IPS-18a (cell line): Measurements from ENCODE around the gene PARVA.

Experiments used
- H3K27ac ChIP-seq: one replicate; pipeline ENCODE4 v1.5.1; 2013; ENCODE audit warnings: low read length
- H3K27me3 ChIP-seq: one replicate; pipeline ENCODE4 v1.6.1; 2013; ENCODE audit warnings: mild to moderate bottlenecking, low read length; ENCODE audit not compliant: control insufficient read depth, insufficient read depth
- H3K36me3 ChIP-seq: one replicate; pipeline ENCODE4 v1.6.1; 2013; ENCODE audit warnings: low read depth, low read length; ENCODE audit not compliant: control insufficient read depth
- H3K4me1 ChIP-seq: one replicate; pipeline ENCODE4 v1.6.1; 2013; ENCODE audit warnings: low read depth, low read length; ENCODE audit not compliant: control insufficient read depth
- H3K4me3 ChIP-seq: one replicate; pipeline ENCODE4 v1.5.1; 2013; ENCODE audit warnings: low read length
- H3K9ac ChIP-seq: one replicate; pipeline ENCODE4 v1.6.1; 2013; ENCODE audit warnings: mild to moderate bottlenecking, low read length, moderate library complexity
- H3K9me3 ChIP-seq: one replicate; pipeline ENCODE4 v1.6.1; 2013; ENCODE audit warnings: low read depth, low read length; ENCODE audit not compliant: control insufficient read depth

PARVA gene

GRCh38 chr11:12394601-12395000, 17.2 kb downstream of the PARVA start:
- H3K27me3 ChIP-seq: no peaks in the 10 kb centered on the region
- no peak overlapping the region for H3K9ac ChIP-seq
- H3K27ac ChIP-seq: no peak overlapping the region
- no peak overlapping the region for H3K4me3 ChIP-seq
- H3K9me3 ChIP-seq: no peaks in the 10 kb centered on the region
- H3K36me3 ChIP-seq: no peaks in the 10 kb centered on the region
- H3K4me1 ChIP-seq: no peaks in the 10 kb centered on the region

- H3K36me3 ChIP-seq: no peaks in the 10 kb centered on the region
- no peaks in the 10 kb centered on the region for H3K4me1 ChIP-seq
- no peak overlapping the region for H3K27ac ChIP-seq
- H3K9me3 ChIP-seq: no peaks in the 10 kb centered on the region
- H3K9ac ChIP-seq: no peak overlapping the region
- no peak overlapping the region for H3K4me3 ChIP-seq
- no peaks in the 10 kb centered on the region for H3K27me3 ChIP-seq
These were observed 18.0 kb downstream of the PARVA start for GRCh38 chr11:12395333-12395732.

- H3K4me3 ChIP-seq: no peak overlapping the region
- H3K9me3 ChIP-seq: no peaks in the 10 kb centered on the region
- H3K36me3 ChIP-seq: no peaks in the 10 kb centered on the region
- H3K27me3 ChIP-seq: no peaks in the 10 kb centered on the region
- H3K9ac ChIP-seq: no peak overlapping the region
- H3K27ac ChIP-seq: no peak overlapping the region
- no peaks in the 10 kb centered on the region for H3K4me1 ChIP-seq
These were observed 20.6 kb downstream of the PARVA start for GRCh38 chr11:12397931-12398334.

GRCh38 chr11:12399355-12399754, 22.0 kb downstream of the PARVA start:
- Histone ChIP-seq H3K36me3 (no peaks in the 10 kb centered on the region), H3K27ac (no peak overlapping the region), H3K27me3 (no peaks in the 10 kb centered on the region), H3K9me3 (no peaks in the 10 kb centered on the region), H3K9ac (no peak overlapping the region), H3K4me1 (no peaks in the 10 kb centered on the region), H3K4me3 (no peak overlapping the region)

- no peak overlapping the region for H3K9ac ChIP-seq
- H3K27me3 ChIP-seq: no peaks in the 10 kb centered on the region
- no peaks in the 10 kb centered on the region for H3K36me3 ChIP-seq
- no peak overlapping the region for H3K4me3 ChIP-seq
- no peaks in the 10 kb centered on the region for H3K9me3 ChIP-seq
- no peak overlapping the region for H3K27ac ChIP-seq
- no peaks in the 10 kb centered on the region for H3K4me1 ChIP-seq
These were observed 24.7 kb downstream of the PARVA start for GRCh38 chr11:12402025-12402424.

- Histone ChIP-seq H3K4me1 (no peaks in the 10 kb centered on the region), H3K9ac (no peak overlapping the region), H3K27me3 (no peaks in the 10 kb centered on the region), H3K27ac (no peak overlapping the region), H3K36me3 (no peaks in the 10 kb centered on the region), H3K9me3 (no peaks in the 10 kb centered on the region), H3K4me3 (no peak overlapping the region)
These were observed 25.3 kb downstream of the PARVA start for GRCh38 chr11:12402691-12403120.

- no peak overlapping the region for H3K27ac ChIP-seq
- H3K4me3 ChIP-seq: no peak overlapping the region
- H3K4me1 ChIP-seq: no peaks in the 10 kb centered on the region
- no peaks in the 10 kb centered on the region for H3K36me3 ChIP-seq
- H3K9ac ChIP-seq: no peak overlapping the region
- H3K9me3 ChIP-seq: no peaks in the 10 kb centered on the region
- H3K27me3 ChIP-seq: no peaks in the 10 kb centered on the region
These were observed 26.0 kb downstream of the PARVA start for GRCh38 chr11:12403122-12403996.

- no peak overlapping the region for H3K27ac ChIP-seq
- no peak overlapping the region for H3K4me3 ChIP-seq
- no peak overlapping the region for H3K9ac ChIP-seq
- H3K9me3 ChIP-seq: no peaks in the 10 kb centered on the region
- H3K4me1 ChIP-seq: no peaks in the 10 kb centered on the region
- H3K36me3 ChIP-seq: no peaks in the 10 kb centered on the region
- no peaks in the 10 kb centered on the region for H3K27me3 ChIP-seq
These were observed 26.6 kb downstream of the PARVA start for GRCh38 chr11:12403997-12404350.

- H3K9ac ChIP-seq: no peak overlapping the region
- no peaks in the 10 kb centered on the region for H3K27me3 ChIP-seq
- no peaks in the 10 kb centered on the region for H3K36me3 ChIP-seq
- no peak overlapping the region for H3K4me3 ChIP-seq
- no peaks in the 10 kb centered on the region for H3K9me3 ChIP-seq
- H3K27ac ChIP-seq: no peak overlapping the region
- H3K4me1 ChIP-seq: no peaks in the 10 kb centered on the region
These were observed 27.1 kb downstream of the PARVA start for GRCh38 chr11:12404436-12404835.

GRCh38 chr11:12408156-12408770, 30.9 kb downstream of the PARVA start:
- H3K27ac ChIP-seq: no peak overlapping the region
- no peaks in the 10 kb centered on the region for H3K9me3 ChIP-seq
- H3K36me3 ChIP-seq: no peaks in the 10 kb centered on the region
- H3K4me1 ChIP-seq: peaks cover 14% of the 10 kb centered on the region
- no peak overlapping the region for H3K4me3 ChIP-seq
- H3K9ac ChIP-seq: no peak overlapping the region
- no peaks in the 10 kb centered on the region for H3K27me3 ChIP-seq

- Histone ChIP-seq H3K4me3 (no peak overlapping the region), H3K4me1 (peaks cover 14% of the 10 kb centered on the region), H3K9me3 (no peaks in the 10 kb centered on the region), H3K27ac (no peak overlapping the region), H3K9ac (no peak overlapping the region), H3K27me3 (no peaks in the 10 kb centered on the region), H3K36me3 (no peaks in the 10 kb centered on the region)
These were observed 32.2 kb downstream of the PARVA start for GRCh38 chr11:12409621-12410005.
